ENCODE results near the gene EBP. TPM values are rescaled to one million over a fixed set of nuclear protein-coding genes. Genes with fewer than 3 reads are reported as not detected.

Gene EBP
- total and polyA plus RNA-seq, 9 of the 15 experiments (the other 6 are each of a cell fraction or from before 2014, with no cell fraction given): 228 to 987 (median 274) TPM

GRCh38 chrX:48574270-48575266 is 53.0 kb downstream of the EBP start, which contains the start of gene RBM3 (continued):
- no peak for TF ChIP-seq HOMEZ (CRISPR knock-in tag; IDR thresholded peaks at IDR 0.05)
- TF ChIP-seq MEF2D (tag; conservative IDR thresholded peaks at IDR 0.05; ENCODE audit: low read depth): no peak
- TF ChIP-seq SMARCA4 (IDR thresholded peaks at IDR 0.05): no peak
- TF ChIP-seq ARID4B (CRISPR knock-in tag; IDR thresholded peaks at IDR 0.05): peak; percentile 95
- peak; percentile 98 to 100 for TF ChIP-seq FOXK2 (conservative IDR thresholded peaks at IDR 0.05 in 1 of 2, IDR thresholded peaks at IDR 0.05 in 1 of 2; ENCODE audit: low read depth in 2 of 2)
- TF ChIP-seq GTF3C2 (IDR thresholded peaks at IDR 0.05; ENCODE audit: borderline replicate concordance, extremely low read depth, insufficient read length): no peak
- 0 out of 2 replicates have a peak, but pooled peaks have one; percentile 63 for TF ChIP-seq FOXK1 (CRISPR knock-in tag; IDR thresholded peaks at IDR 0.05; ENCODE audit: borderline replicate concordance)
- TF ChIP-seq TGIF2 (CRISPR knock-in tag; IDR thresholded peaks at IDR 0.05): peak; percentile 86; the same call in 1 of the 2 replicates
- TF ChIP-seq JUNB (CRISPR knock-in tag; conservative IDR thresholded peaks at IDR 0.05): no peak
- no peak for TF ChIP-seq ZNF780A (CRISPR knock-in tag; IDR thresholded peaks at IDR 0.05)
- TF ChIP-seq ELK1 (CRISPR knock-in tag; IDR thresholded peaks at IDR 0.05): no peak
